Measurements from ENCODE around the gene SAP130.

The SAP130 gene

GRCh38 chr2:128012698-128013097, 15.2 kb downstream of the SAP130 start:
- peaks cover 15% of the 10 kb centered on the region for H3K79me2 ChIP-seq (ENCODE audit: low read length)
- no peak for DNase-seq
- peaks cover 5% of the 10 kb centered on the region; the same call in 1 of the 2 replicates for H3K4me1 ChIP-seq (ENCODE audit: low read length)
- H3F3A ChIP-seq (ENCODE audit: insufficient read depth, low read length), result peaks cover under 1% of the 10 kb centered on the region; the same call in 1 of the 2 replicates
- H3K9ac ChIP-seq (ENCODE audit: low read length), result no peak overlapping the region
- H3K27me3 ChIP-seq (replicated peaks; ENCODE audit: insufficient read depth, low read length), result no peaks in the 10 kb centered on the region
- H3K4me2 ChIP-seq (ENCODE audit: low read depth, low read length), result no peak overlapping the region
- TF ChIP-seq EZH2phosphoT487 (IDR thresholded peaks at IDR 0.05; ENCODE audit: low read length), result no peak
- TF ChIP-seq EZH2 (optimal IDR thresholded peaks at IDR 0.05; ENCODE audit: low read depth, low read length), result no peak
- no peak for TF ChIP-seq CTCF (IDR thresholded peaks at IDR 0.05; ENCODE audit: low read length)
- H3K36me3 ChIP-seq (replicated peaks; ENCODE audit: insufficient read depth, low read length), result peaks cover 18% of the 10 kb centered on the region; the same call in 1 of the 2 replicates
- no peaks in the 10 kb centered on the region for H3K9me2 ChIP-seq (replicated peaks; ENCODE audit: insufficient read depth, low read length)
- H4K20me1 ChIP-seq (ENCODE audit: insufficient read depth, low read length), result no peaks in the 10 kb centered on the region
- H2AFZ ChIP-seq (ENCODE audit: low read length), result no peak overlapping the region
- H3K4me3 ChIP-seq (ENCODE audit: low read length), result no peak overlapping the region
- H3K9me3 ChIP-seq (replicated peaks; ENCODE audit: insufficient read depth, low read length), result no peaks in the 10 kb centered on the region
- H3K27ac ChIP-seq (ENCODE audit: low read length), result no peak overlapping the region

DNA sequence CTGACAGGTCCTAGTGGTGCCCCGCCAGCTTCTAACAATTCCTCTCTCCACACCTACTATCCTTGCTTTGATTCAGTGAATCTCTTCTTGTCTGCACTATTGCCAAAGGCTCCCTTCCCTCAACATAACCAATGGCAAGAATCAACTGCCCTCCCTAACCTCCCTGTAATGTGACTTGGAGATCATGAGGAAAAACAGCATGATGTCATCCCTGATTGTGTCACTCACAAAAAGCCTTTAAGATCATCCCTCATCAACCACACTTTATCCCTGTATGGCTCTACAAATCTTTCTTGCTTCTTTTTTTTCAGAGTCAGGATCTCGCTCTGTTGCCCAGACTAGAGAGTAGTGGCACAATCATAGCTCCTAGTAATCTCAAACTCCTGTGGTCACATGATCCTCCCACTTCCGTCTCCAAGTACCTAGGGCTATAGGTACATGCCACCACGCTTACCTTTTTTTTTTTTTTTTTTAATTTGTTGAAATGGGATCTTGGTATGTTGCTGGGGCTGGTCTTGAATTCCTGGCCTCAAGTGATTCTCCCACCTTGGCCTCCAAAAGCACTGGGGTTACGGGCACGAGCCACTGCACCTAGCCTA, 19.7 kb downstream of the SAP130 start:
- Histone ChIP-seq H3K9ac (ENCODE audit: low read length) (no peak overlapping the region), H4K20me1 (ENCODE audit: insufficient read depth, low read length) (no peaks in the 10 kb centered on the region), H3K79me2 (ENCODE audit: low read length) (no peaks in the 10 kb centered on the region), H3K36me3 (replicated peaks; ENCODE audit: insufficient read depth, low read length) (peaks cover 9% of the 10 kb centered on the region; the same call in 1 of the 2 replicates), H3K4me3 (ENCODE audit: low read length) (no peak overlapping the region), H3K9me2 (replicated peaks; ENCODE audit: insufficient read depth, low read length) (no peaks in the 10 kb centered on the region), H3K4me2 (ENCODE audit: low read depth, low read length) (no peak overlapping the region), H3K27me3 (replicated peaks; ENCODE audit: insufficient read depth, low read length) (no peaks in the 10 kb centered on the region), H2AFZ (ENCODE audit: low read length) (no peak overlapping the region), H3K27ac (ENCODE audit: low read length) (no peak overlapping the region), H3K4me1 (ENCODE audit: low read length) (no peaks in the 10 kb centered on the region), H3F3A (ENCODE audit: insufficient read depth, low read length) (no peaks in the 10 kb centered on the region), H3K9me3 (replicated peaks; ENCODE audit: insufficient read depth, low read length) (no peaks in the 10 kb centered on the region)
- DNase-seq, result no peak
- no peak for TF ChIP-seq EZH2 (optimal IDR thresholded peaks at IDR 0.05; ENCODE audit: low read depth, low read length)
- TF ChIP-seq EZH2phosphoT487 (IDR thresholded peaks at IDR 0.05; ENCODE audit: low read length), result no peak
- no peak for TF ChIP-seq CTCF (IDR thresholded peaks at IDR 0.05; ENCODE audit: low read length)

- Histone ChIP-seq H3K9me3 (replicated peaks; ENCODE audit: insufficient read depth, low read length) (no peaks in the 10 kb centered on the region), H3K36me3 (replicated peaks; ENCODE audit: insufficient read depth, low read length) (peaks cover 2% of the 10 kb centered on the region; the same call in 1 of the 2 replicates), H3F3A (ENCODE audit: insufficient read depth, low read length) (no peaks in the 10 kb centered on the region), H4K20me1 (ENCODE audit: insufficient read depth, low read length) (no peaks in the 10 kb centered on the region), H3K9ac (ENCODE audit: low read length) (no peak overlapping the region), H3K9me2 (replicated peaks; ENCODE audit: insufficient read depth, low read length) (no peaks in the 10 kb centered on the region), H2AFZ (ENCODE audit: low read length) (no peak overlapping the region), H3K4me3 (ENCODE audit: low read length) (no peak overlapping the region), H3K4me1 (ENCODE audit: low read length) (no peaks in the 10 kb centered on the region), H3K27me3 (replicated peaks; ENCODE audit: insufficient read depth, low read length) (no peaks in the 10 kb centered on the region), H3K79me2 (ENCODE audit: low read length) (no peaks in the 10 kb centered on the region), H3K4me2 (ENCODE audit: low read depth, low read length) (no peak overlapping the region), H3K27ac (ENCODE audit: low read length) (no peak overlapping the region)
- TF ChIP-seq EZH2 (optimal IDR thresholded peaks at IDR 0.05; ENCODE audit: low read depth, low read length) (no peak), CTCF (IDR thresholded peaks at IDR 0.05; ENCODE audit: low read length) (no peak), EZH2phosphoT487 (IDR thresholded peaks at IDR 0.05; ENCODE audit: low read length) (no peak)
- no peak for DNase-seq
These were observed 23.4 kb downstream of the SAP130 start for GRCh38 chr2:128004509-128004908.

Measured in MM.1S (cell line).